GM18498 (cell line): ENCODE results near the gene COPZ1.
A peak's percentile ranks its signal among the peaks of the same experiment; 100 is the strongest.

ENCODE experiments used
- ATAC-seq: cut with Tn5 transposase; IDR thresholded peaks from one replicate; pipeline ENCODE4 v1.9.1; 2021; ENCODE audit warnings: mild to moderate bottlenecking, moderate library complexity; ENCODE audit not compliant: unreplicated experiment

COPZ1 gene

DNA sequence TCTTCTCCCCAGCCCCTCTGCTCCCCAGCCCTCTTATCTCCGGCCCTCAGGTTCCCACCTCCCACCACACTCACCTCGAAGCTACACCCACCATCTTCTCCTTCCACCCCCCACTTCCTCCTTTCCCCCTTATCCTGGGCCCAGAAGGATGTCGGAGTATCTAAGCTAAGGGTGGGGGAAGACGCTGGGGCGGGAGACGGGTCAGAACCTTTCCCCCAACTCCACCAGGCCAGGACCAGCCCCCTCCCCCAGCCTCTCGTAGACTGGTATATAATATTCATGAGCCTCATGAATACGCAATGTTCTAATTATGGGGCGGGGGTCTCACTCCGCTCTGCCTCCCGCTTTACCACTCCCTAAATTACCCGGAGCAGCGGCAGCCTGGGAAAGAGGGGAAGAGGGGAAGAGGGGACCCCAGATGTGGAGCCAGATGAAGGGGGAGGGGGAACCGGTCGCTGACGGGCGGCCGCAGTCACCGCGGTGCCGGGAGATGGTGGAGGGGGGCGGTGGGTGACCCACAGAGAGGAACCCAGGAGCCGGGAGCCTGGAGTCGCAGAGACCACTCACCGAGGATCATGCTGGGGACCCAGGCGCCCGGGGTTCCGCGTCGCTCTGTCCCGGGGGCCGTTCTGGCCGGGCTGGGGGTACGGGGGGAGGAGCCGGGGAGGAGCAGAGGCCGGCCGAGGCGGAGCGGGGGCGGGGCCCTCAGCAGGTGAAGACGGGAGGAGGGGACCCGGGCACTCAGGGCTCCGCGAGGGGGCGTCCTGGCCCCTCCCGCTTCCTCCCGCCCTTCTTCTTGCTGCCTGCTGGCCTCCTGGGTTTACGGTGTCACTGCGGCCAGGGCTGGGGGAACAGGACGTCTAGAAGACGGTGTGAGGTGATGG is 66.0 kb downstream of the COPZ1 start:
- ATAC-seq: peak; percentile 81

DNA sequence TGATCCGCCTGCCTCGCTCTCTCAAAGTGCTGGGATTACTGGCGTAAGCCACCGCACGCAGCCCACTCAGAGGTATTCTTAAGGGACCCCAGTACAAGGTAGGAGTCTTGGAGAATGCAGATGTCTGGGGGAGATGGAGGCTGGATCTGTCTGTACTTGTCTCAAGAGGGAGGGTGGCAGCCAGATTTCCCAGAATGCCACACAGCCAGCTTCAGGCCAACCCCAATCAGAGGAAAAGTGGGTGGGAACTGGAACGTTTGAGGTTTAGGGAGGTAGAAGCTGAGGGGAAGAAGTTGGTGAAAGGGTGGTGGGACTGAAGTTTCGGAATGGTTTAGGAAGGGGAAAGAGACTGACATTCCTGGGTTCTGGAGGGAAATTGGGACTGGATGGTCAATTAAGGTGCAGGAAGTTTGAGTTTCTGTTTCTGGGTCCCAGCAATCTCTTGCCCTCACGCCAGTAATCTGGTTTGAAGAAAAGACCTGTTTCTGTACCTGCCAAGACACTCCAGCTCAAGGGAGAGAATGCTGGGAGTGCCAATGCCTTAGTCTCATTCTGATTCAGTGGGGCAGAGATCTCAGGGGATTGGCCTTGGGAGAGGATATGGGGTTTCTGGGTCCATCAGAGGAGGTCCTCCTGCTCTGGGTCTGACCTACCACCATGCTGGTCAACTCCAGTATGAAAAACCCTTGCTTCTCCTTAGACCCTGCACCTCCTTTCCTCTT is 67.7 kb downstream of the COPZ1 start:
- ATAC-seq: no peak

DNA sequence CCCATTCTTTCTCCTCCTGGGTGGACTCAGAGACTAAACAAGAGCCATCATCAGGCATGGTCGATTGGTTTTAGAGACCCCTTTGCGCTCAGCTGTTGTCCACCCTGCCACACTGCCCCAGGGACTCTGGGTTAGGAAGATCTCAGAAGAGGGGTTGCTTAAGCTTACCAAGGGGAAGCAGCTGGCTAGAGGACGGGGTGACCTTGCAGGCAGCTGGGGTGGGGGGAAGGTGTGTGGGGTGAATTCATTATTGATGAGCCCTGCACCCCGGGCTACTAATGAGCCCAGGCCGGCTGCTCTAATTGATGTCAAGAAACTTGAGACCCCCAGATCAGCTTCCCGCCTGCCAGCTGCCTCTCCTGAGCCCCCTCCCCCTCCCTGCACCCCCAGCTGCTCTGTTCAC is 68.3 kb downstream of the COPZ1 start:
- ATAC-seq: no peak

DNA sequence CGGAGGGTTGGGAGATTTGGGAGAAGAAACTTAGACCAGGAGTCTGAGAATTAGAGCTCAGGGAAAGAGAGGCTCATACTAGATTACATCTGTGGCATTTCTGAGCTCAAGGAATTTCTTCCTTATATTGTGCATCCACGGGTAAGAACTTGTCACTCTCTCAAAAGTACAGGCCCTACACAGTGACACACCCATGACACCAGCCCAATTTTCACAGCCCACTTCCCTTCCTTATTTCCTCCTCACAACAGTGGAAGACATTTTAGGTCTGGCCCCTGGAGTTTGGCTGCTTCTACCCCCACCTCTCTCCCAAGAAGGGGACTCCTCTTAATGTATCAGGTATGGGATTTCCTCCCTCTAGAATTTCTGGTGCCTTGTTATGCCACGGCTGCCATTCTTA is 68.8 kb downstream of the COPZ1 start:
- no peak for ATAC-seq

DNA sequence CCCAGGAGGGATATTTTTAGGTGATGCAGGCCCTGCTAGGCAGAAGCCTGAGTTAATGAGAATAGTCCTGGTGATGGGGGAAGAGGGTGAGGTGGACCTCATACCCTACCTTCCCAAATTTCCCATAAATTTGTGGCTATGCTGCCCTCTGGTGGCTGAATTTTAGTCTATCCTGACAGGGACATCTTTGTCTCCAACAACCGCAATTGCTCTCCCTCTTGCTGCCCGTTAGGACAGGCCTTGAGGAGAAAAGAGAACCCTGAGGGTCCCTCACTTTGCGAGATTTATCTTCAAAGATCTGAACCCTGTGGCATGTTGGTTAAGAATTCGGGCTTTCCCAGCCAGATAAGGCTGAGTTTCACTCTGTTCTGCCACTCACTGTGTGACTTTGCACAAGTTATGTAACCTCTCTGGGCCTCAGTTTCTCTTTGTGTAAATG is 69.4 kb downstream of the COPZ1 start:
- no peak for ATAC-seq

DNA sequence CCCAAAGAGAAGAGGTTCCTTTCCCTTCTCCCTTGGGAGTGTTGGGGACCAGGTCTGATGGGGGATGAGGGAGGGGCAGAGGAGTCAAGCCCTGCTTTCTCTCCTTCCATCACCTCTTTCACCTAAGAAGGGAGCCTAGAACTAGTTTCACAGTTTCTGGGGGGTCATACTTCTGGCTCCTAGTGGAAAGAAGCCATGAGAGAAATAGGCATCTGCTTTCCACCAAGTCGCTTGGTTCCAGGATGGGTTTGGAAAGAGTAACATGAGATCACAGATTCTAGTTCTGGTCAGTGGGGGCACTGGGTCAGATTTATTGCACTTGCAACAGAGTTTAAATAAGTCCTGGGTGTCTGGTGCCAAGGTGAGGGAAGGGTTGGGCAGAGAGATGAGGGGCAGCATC is 70.1 kb downstream of the COPZ1 start:
- no peak for ATAC-seq

DNA sequence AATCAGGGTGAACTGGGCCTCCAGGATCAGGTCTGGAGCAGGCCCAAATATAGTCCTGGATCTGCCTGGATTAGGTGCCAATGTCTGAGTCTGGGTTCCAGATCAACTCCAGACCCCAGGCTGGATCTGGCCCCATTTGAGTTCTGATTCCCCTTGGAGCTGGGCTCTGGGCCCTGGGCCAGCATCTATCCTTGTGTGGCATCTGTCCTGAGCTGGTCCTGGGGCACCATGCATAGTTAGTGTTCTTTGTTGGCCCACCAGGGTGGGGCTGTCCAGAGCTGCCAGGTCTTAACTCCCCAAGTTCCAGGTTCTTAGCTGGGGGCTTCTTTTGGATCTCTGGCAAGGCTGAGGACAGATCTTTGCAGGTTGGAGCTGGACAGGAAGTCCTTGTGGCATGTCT is 70.6 kb downstream of the COPZ1 start:
- no peak for ATAC-seq

DNA sequence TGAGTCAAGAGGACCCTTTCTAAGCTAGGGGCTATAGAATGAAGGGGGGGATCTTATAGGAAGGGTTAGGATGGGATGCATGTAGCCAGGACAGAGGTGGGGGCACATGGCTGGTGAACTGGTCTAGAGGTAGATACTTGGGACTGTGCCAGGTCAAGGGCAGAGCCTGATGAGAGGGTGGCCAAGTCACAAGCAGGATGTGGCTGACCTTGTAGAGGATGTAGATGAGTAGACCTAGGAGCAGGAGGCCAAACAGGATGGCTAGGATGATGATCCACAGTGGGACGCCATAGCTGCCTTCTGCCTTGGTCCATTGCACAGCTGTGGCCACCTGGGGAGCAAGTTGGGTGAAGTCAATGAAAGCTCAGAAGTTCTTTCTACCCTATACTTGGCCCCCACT is 72.2 kb downstream of the COPZ1 start:
- ATAC-seq: no peak

DNA sequence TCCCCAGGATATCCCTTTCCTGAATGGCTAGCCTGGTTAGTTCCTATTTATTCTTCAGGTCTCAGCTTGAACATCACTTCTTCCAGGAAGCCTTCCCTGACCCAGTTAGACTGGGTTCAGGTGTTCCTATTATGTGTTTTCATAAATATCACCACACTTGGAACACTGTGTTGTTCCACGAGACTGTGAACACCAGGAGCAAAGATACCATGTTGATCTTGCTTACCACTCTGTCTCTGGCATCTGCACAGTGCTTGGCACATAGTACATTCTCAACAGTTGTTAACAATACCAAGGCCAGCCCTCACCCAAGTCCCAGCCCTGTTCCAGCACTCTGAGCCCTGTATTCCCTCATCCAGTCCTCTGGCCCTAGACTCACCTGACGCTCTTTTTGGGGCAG is 73.3 kb downstream of the COPZ1 start:
- ATAC-seq: no peak

DNA sequence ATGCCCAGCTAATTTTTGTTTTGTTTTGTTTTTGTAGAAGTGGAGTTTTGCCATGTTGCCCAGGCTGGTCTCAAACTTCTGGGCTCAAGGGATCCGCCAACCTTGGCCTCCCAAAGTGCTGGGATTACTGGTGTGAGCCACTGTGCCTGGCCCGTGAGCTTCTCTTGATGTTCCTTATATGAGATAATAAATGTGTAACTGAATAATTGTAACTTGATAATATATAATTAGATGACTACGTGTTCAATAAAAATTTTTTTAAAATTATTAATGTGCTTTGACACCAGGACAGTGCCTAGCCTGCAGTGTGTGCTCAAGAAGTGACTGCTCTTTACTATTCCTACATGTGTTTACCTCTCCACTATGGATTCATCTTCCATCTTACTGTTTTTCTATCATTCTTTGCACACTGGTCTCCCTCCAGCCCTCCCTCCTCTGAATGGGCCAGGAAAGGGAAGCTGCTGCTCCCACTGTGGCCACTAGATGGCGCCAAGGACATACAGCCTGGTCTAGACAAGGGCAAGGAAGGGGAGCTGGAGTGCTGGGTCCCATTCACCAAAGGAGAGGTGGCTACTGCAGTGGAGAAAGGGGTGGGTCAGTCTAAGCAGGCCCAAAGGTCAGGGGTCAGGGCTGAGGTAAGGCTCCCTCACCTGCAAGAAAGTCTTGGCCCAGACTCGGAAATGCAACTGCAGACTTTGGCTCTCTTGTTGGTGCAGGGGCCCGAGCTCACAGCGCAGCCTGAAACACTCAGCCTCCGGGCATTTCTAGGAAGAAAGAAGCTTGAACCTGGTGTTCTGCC is 74.3 kb downstream of the COPZ1 start:
- peak; percentile 79 for ATAC-seq

DNA sequence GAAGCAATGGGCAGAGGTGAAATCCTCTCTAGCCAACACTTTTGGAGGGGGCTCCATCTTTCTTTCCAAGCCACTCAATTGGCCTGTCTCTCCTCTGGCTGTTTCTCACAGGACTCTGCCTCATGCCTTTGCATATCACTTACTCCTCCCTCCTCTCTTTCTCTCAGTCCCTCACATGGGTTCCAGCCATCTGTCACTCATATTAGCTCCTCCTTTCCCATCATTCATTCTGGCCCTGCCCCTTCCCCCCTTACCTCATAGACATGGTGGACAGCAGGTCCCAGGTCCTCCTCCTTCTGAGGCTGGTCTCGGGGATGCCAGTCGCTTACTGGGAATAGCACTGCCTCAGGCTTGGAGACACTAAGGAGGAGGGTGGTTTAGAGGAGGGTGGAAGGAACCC is 76.2 kb downstream of the COPZ1 start:
- no peak for ATAC-seq
